Measurements from ENCODE around the gene AFAP1L2. TPM values are rescaled to one million over a fixed set of nuclear protein-coding genes. Genes with fewer than 3 reads are reported as not detected.

AFAP1L2 gene
- total and polyA plus RNA-seq, 7 donors, result 0.75 to 3.6 (median 1.7) TPM

- Histone ChIP-seq H3K27me3 (ENCODE audit: insufficient read depth in 3 of 3, low read length in 2 of 3) (peaks cover 0 to 5% (median 0%) of the 10 kb centered on the region in 3 donors), H3K9me3 (no peaks in the 10 kb centered on the region), H3K4me3 (no peak overlapping the region), H3K36me3 (ENCODE audit: insufficient read depth in 1 of 2, low read depth in 1 of 2) (no peaks in the 10 kb centered on the region), H3K27ac (no peak overlapping the region), H3K4me1 (no peaks in the 10 kb centered on the region)
- TF ChIP-seq CTCF (IDR thresholded peaks at IDR 0.05), result no peak
- WGBS, 3 donors, result 49 to 69% (median 49%) methylated on average over 3 of the region's 3 CpGs
- DNase-seq, result no peak
- intact Hi-C loops (cut with DNase I), result no loop called here
- no peak for ATAC-seq
Measured at GRCh38 chr10:114372179-114372578, 32.1 kb downstream of the AFAP1L2 start.

- no peak for DNase-seq
- TF ChIP-seq CTCF (IDR thresholded peaks at IDR 0.05), result no peak
- H3K27me3 ChIP-seq (ENCODE audit: insufficient read depth in 3 of 3, low read length in 2 of 3), result peaks cover 0 to 5% (median 0%) of the 10 kb centered on the region in 3 donors
- no peaks in the 10 kb centered on the region for H3K9me3 ChIP-seq
- ATAC-seq, result no peak
- no peaks in the 10 kb centered on the region for H3K36me3 ChIP-seq (ENCODE audit: insufficient read depth in 1 of 2, low read depth in 1 of 2)
- 52 to 71% (median 56%) methylated on average over 5 of the region's 5 CpGs for WGBS, 3 donors
- no peak overlapping the region for H3K4me3 ChIP-seq
- intact Hi-C loops (cut with DNase I), result no loop called here
- H3K4me1 ChIP-seq, result no peaks in the 10 kb centered on the region
- no peak overlapping the region for H3K27ac ChIP-seq
Measured at GRCh38 chr10:114370966-114371365, 33.3 kb downstream of the AFAP1L2 start.

GRCh38 chr10:114370199-114370598, 34.1 kb downstream of the AFAP1L2 start:
- Histone ChIP-seq H3K4me3 (no peak overlapping the region), H3K36me3 (ENCODE audit: insufficient read depth in 1 of 2, low read depth in 1 of 2) (no peaks in the 10 kb centered on the region), H3K9me3 (no peaks in the 10 kb centered on the region), H3K27me3 (ENCODE audit: insufficient read depth in 3 of 3, low read length in 2 of 3) (peaks cover 0 to 8% (median 0%) of the 10 kb centered on the region in 3 donors), H3K27ac (no peak overlapping the region), H3K4me1 (no peaks in the 10 kb centered on the region)
- ATAC-seq, result no peak
- no peak for TF ChIP-seq CTCF (IDR thresholded peaks at IDR 0.05)
- DNase-seq, result no peak
- intact Hi-C loops (cut with DNase I), result no loop called here
- 39 to 51% (median 49%) methylated on average over 2 of the region's 2 CpGs for WGBS, 3 donors

GRCh38 chr10:114368057-114368391, 36.3 kb downstream of the AFAP1L2 start:
- ATAC-seq (no peak), DNase-seq (no peak)
- H3K4me3 ChIP-seq, result no peak overlapping the region
- no peaks in the 10 kb centered on the region for H3K36me3 ChIP-seq (ENCODE audit: insufficient read depth in 1 of 2, low read depth in 1 of 2)
- TF ChIP-seq CTCF (IDR thresholded peaks at IDR 0.05), result no peak
- H3K9me3 ChIP-seq, result no peaks in the 10 kb centered on the region
- intact Hi-C loops (cut with DNase I), result no loop called here
- H3K27ac ChIP-seq, result no peak overlapping the region
- WGBS, 3 donors, result 70 to 83% (median 74%) methylated on average over 4 of the region's 4 CpGs
- no peaks in the 10 kb centered on the region for H3K4me1 ChIP-seq
- H3K27me3 ChIP-seq (ENCODE audit: insufficient read depth in 3 of 3, low read length in 2 of 3), result peaks cover 0 to 6% (median 2%) of the 10 kb centered on the region in 3 donors

GRCh38 chr10:114367351-114368056, 36.8 kb downstream of the AFAP1L2 start:
- H3K4me3 ChIP-seq, result no peak overlapping the region
- no peak overlapping the region for H3K27ac ChIP-seq
- ATAC-seq, result no peak
- no peaks in the 10 kb centered on the region for H3K9me3 ChIP-seq
- no peak for TF ChIP-seq CTCF (IDR thresholded peaks at IDR 0.05)
- intact Hi-C loops (cut with DNase I), result no loop called here
- H3K36me3 ChIP-seq (ENCODE audit: insufficient read depth in 1 of 2, low read depth in 1 of 2), result no peaks in the 10 kb centered on the region
- no peak for DNase-seq
- WGBS, 3 donors, result 49 to 60% (median 50%) methylated on average over 6 of the region's 6 CpGs
- peaks cover 0 to 4% (median 2%) of the 10 kb centered on the region in 3 donors for H3K27me3 ChIP-seq (ENCODE audit: insufficient read depth in 3 of 3, low read length in 2 of 3)
- H3K4me1 ChIP-seq, result no peaks in the 10 kb centered on the region
